ENCODE measurements around the gene LAMP5.

The LAMP5 gene, protein sequence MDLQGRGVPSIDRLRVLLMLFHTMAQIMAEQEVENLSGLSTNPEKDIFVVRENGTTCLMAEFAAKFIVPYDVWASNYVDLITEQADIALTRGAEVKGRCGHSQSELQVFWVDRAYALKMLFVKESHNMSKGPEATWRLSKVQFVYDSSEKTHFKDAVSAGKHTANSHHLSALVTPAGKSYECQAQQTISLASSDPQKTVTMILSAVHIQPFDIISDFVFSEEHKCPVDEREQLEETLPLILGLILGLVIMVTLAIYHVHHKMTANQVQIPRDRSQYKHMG

DNA sequence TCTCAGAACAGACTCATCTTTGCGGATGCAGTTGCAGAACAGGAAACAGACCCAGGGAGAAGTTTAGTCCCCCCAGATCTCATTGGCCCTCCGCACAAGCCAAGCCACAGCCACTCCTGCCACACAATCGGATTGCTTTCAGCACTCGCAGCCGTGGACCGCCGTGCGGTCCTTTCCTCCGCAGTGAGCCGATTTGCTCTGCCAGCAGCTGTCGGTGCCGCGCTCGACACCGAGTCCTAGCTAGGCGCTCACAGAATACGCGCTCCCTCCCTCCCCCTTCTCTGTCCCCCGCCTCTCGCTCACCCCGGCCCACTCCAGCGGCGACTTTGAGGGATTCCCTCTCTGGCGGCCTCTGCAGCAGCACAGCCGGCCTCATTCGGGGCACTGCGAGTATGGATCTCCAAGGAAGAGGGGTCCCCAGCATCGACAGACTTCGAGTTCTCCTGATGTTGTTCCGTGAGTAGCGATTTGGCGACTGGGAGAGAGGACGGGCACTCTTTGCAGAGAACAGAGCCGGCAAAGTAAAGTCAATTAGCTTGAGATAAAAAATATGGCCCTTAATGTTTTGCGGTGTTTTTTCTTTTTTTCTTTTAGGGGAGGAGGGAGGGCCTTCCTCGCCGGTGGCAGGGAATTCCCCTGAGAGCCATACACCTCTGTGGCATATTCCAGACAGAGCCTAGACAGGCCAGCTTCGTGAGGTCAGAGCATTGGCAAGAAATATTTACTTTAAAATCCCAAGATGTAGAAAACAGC lies at the start of gene LAMP5:
Gene LAMP5, plus strand, starts transcription at position 130 of the 753 bp plus-strand sequence. Its CDS starts 263 bp downstream, at position 393.
- no peak for DNase-seq (ENCODE audit: low read depth)

DNA sequence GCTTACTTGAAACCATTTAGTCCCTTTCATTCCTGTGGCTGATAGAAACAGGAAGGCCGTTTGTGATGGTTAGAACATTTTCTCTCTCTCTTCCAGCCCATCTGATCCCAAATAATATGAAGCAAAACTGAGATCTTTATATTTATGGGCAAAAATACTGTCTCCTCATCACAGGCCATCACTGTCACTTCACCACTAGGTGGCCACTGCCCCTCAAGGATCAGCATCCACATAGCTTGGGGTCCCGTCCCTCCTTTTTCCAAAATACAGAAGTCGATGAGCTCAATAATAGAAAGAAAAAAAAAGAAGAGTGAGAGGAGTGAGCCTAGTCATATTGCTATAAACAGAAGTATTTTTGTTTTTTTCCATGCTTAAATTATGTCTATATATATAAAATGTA lies 46.4 kb upstream of the LAMP5 start:
- DNase-seq (ENCODE audit: low read depth): no peak

DNA sequence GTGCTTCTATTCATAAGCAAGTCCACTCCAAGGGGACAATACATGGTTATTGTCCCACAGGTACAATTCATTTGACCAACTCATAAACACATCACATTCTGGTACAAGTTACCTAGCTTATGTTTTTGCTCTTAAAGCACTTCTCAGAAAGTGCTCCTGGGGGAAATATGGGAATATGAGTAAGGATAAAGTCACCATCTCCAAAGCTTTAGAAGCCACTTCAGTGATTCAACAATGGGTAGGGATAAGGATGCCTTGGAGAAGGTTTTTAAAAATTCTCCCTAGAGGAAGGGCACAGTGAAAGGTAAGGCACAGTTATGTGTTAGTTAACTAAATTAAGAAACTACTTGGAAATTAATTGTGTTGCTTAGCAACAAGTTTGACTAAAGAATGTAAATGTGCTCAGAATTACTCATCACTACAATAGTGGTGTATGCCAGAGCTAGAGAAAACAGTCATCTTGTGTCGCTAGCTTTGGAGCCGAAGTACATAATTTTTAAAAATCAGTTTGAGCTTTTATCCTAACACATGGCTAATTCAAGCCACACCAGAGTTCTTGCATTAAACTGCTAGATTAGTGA lies 39.5 kb upstream of the LAMP5 start:
- DNase-seq (ENCODE audit: low read depth): peak; percentile 50

DNA sequence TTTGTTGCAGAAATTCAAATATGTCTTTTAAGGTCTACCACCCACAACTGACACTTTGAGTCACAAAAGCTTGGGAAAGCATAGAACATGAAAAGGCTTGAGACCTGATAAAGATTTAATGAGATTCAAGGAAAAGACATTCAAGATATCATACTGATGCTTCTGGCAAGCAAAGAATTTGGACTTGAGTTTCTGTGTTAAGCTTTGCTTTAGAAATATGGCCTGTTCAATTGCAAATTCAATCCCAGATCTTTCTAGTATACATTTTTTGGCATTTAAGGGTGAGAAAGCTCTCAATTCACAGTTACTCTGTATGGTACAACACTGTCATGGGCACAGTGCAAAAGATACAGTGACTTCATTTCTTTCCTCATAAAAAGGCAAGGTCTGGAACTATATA lies 38.9 kb upstream of the LAMP5 start:
- DNase-seq (ENCODE audit: low read depth): no peak

DNA sequence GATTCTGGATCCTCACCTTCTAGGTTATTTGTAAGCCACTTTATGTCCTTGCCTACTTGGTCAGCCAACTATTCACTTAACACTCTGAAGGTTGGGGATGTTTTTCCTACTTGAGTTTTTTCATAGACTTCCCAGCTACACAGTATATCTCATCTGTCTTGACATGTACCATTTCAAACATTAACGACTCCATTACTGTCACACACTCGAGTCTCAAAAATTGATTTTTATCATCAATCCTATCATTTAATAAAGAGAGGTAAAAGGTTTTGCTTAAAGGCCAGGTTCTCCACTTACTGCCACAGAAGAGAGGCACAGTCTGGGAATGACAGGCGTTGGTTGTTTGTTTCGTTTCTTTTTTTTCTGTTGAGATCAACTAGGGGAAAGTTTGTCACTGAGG lies 38.2 kb upstream of the LAMP5 start:
- DNase-seq (ENCODE audit: low read depth): no peak

DNA sequence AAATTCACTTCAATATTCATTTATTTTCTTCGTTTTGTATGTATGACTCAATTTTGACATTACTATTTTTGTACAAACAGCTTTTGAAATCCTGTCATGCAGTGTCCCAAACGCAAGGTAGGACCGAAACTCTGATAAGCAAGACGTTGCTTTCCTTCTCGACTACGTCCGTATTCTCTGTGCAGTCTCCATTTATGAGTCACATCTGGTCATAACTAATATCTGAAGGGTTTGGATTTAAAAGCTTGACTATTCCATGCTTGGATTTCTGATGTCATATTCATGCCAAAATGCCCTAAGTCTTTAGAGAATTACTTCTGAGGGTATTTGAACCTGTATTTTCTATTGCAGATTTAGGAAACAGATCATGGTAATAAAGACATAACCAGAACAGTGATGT lies 37.8 kb upstream of the LAMP5 start:
- no peak for DNase-seq (ENCODE audit: low read depth)

DNA sequence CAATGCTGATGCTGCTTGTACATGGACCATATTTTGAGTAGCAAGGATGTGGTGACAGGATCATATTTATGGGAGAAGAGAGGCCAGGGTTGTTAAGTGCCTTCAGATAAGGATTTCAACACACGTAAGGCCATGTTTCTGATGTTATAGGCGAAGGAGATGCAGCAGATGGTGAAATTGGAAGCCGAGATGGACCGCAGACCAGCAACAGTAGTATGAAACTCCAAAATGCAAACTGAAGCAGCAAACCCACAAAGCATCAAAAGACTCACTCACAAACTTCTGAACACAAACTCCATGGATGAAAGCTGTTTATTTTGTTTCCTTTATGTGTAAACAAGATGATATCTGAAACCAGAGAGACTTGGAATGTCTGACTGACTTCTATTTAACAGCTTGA lies 35.6 kb upstream of the LAMP5 start:
- DNase-seq (ENCODE audit: low read depth): no peak

DNA sequence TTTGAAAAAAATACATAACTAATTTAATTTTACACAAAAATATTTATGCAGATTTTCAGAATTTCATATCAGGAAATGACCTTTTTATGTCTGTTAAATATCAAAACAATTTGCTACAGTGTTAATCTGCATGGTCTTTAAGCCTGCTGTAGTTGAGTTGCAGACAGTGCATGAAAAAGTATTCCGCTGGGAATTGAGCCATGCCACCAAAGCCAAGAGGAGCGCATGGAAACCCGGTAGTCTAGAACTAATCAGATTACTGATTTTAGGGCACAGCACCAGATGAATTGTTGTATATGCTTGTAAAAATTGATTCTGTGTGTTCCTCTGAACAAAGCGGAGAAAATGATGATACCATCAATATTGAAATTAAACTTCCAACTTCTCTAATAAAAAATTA lies 34.3 kb upstream of the LAMP5 start:
- DNase-seq (ENCODE audit: low read depth): no peak

DNA sequence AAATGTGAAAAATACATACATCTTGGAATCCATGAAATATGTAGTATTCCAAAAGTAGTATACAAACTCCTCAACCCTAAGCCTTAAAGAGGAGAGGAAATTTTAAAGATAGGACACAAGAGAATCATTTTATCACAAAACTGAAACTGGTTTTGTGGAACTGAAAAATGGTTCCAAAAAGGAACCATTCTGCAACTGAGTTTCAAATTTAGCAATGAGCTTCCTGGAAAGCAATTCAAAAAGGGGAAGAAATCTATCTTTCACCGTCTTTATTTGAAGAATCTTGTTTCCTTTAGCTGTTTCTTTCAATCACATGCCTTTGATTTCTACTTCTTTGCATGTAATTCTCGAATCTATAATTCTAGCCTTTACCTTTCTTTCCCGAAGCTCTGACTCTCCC lies 32.2 kb upstream of the LAMP5 start:
- no peak for DNase-seq (ENCODE audit: low read depth)

DNA sequence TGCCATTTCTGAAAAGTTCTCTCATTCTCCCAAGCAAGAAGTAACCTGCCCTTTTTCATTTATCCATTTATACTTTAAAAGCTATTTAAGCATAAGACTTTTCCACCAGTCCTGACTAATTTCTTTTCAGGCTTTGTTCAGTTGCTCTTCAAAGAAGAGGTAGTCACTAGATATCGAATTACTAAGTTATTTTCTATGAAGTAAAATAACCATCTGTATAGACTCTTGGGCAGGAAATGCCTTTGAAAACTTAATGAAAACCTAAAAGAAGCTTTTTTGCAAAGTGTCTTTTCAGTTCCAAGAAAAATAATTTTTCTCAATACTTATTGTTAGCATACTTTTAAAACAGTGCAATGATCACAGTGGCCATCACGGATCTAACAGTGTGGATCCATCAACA lies 31.3 kb upstream of the LAMP5 start:
- DNase-seq (ENCODE audit: low read depth): no peak

DNA sequence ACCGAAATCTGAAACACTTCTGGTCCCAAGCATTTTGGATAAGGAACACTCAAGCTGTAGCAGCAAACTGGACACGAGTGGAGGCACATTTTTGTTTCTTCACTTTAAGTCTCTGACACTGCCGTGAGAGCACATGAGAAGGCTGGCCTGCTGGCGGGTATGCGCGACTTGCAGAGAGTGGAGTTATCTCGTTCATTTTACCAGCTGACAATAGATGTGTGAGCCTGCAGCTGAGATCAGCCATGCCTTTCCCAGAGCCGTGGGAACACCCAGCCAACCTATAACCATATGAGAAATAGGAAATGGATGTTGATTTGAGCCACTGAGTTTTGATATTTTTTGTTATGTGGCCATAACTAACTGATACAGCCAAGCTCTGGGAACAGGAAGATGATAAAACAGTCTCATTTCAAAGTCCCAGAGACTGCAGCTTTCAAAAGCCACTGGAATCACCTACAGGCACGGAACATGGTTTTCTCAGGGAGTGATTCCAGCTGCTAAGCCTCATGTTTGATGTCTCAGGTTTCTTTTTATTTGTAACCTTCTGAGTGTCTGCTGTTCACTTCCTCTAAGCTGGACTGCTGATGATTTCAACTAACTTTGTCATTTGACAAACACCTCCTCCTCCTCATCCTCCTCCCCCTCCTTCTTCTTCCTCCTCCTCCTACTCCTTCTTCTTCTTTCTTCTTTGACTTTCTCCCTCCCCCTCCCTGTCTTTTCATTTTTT lies 28.6 kb upstream of the LAMP5 start:
- DNase-seq (ENCODE audit: low read depth): no peak

DNA sequence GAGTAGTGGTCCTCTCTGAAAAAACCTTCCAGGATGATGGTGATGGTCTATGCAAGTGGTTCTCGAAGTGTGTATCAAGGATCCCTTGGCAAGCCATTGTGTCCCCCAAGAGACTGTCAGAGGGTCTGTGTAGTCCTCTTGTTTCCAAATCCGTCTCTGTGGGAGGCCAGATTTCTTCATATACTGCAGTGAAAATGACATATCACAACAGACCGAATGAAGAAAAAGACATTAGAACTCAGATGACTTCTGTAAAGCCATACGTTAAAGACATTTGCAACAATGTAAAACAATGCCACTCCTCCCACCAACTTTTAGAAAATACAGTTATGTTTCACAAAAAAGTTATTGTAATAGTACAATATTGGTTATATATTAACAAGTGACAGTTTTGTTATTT lies 27.2 kb upstream of the LAMP5 start:
- DNase-seq (ENCODE audit: low read depth): no peak

DNA sequence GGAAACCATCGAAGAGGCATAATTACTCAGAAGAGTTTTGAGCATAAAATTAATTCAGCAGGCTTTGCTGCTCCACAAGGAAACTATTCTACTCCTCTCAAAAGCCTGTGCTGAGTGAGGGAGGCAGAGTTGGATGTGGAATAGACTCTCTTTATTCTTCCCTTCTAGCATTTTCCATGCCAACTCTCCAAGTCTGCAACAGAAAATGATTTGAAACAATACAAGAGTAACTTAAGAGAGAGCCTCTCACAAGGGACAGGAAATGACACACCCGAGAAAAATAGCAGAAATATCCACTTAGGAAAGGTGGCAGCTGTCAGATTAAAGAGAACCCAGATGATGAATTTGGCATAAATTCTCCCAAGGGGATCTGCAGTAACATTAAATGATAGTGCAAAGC lies 26.3 kb upstream of the LAMP5 start:
- no peak for DNase-seq (ENCODE audit: low read depth)

DNA sequence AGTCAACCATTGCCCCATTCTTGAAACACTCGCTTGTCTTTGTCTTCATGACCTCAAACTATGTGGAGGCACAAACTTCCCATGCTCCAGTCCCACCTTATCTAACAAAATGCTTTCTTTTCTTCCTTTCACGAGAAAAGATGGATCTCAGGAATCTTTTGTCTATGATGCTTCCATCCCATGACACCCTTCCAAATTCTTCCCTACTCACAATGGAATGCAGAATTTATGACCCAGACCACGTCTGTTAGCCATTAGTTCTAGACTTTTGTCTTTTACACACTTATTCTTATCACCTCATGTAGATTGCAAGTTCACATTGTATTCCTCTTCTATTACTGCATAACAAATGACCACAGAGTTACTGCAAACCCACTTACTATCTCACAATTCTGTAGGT lies 24.2 kb upstream of the LAMP5 start:
- no peak for DNase-seq (ENCODE audit: low read depth)

DNA sequence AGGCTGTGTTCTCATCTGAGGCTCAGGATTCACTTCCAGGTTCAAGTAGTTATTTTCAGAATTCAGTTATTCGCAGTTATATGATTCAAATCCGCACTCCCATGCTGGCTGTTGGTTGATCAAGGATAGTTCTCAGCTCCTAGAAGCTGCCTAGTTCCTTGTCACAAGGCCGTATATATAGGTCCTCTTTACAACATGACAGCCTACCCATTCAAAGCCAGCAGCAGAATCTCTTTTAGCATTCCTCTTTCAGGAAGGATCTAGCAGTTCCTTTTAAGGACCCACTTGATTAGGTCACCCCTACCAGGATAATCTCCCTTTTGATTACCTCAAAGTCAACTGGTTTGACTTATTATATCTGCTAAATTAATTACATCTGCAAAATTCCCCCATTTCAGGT lies 23.8 kb upstream of the LAMP5 start:
- no peak for DNase-seq (ENCODE audit: low read depth)

DNA sequence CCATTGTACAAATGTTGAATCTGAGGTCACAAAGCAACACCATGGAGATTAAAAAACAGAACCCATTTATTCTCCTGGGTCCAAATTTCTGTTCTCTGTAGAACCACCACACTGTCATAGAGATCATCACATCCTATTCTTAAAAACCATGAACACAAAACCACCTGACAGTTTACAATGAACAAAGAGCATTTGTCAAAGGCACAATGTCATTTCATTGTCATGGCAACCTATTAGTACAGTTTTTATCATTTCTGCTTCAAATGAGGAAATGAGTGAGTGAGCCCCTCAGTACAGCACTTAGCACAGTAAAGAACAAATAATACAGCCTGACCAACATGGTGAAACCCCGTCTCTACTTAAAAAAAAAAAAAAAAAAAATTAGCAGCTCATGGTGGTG lies 23.1 kb upstream of the LAMP5 start:
- DNase-seq (ENCODE audit: low read depth): no peak

DNA sequence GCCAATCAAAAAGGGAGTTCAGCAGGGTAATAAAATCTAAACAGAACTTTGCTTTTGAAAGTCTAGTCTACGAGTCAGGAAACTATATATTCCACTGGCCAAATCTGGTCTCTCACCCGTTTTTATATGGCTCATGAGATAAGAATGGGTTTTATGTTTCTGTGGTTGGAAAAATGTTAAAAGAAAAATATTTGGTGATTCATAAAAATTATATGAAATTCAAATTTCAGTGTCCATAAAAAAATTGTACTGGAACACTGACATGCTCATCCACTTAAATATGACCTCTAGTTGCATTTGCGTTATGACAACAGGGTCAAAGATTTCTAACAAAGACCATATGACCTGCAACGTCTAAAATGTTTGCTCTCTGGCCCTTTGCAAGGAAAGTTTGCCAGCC lies 22.3 kb upstream of the LAMP5 start:
- peak; percentile 66 for DNase-seq (ENCODE audit: low read depth)

DNA sequence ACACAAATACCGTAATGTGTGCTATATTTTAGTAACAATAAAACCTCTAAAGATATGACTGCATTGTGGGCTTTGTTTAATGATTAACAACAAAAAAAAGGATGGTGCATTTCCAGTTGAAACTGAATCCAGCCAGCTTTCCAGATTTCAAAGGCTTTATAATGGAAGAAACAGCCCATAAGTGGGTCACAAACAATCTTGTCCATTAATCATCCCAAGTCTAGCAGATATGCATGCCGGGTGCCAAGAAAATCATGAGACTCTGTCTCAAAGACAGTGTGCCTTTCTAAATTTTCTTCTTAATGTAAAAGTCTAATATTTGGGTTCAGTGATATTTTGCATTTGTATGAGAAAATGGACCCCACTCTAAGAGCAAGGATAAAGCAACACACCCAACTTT lies 20.6 kb upstream of the LAMP5 start:
- peak; percentile 21 for DNase-seq (ENCODE audit: low read depth)

DNA sequence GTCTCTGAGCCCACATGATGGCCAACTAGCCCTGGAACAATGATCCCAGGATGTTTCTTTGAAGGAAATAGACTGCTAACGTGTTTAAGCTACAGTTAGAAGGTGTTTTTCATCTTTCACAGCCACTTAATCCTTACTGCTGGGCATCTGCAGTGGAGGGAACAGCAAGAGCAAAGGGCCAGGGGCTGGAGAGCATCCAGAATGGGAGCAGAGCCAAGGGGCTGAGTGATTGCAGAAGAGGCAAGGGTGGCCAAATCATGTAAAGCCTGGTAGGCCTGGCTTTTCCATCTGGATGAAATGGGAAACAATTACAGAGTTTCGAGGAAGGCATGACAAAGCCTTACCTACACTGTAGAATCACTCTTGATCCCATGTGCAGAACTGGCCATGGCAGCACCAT lies 18.7 kb upstream of the LAMP5 start:
- no peak for DNase-seq (ENCODE audit: low read depth)

DNA sequence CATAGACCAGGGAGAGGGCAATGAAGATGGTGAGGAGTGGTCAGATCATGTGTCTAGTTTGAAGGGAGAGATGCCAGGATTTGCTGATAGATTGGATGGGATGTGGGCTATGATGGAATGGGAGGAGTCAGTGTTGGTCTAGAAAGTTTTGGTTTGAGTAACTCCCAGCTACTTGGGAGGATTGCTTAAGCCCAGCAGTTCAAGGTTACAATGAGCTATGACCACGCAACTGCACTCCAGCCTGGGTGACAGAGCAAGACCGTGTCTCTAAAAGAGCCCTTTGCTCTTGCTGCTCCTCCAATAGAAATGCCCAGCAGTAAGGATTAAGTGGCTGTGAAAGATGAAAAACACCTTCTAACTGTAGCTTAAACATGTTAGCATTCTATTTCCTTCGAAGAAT lies 18.2 kb upstream of the LAMP5 start:
- no peak for DNase-seq (ENCODE audit: low read depth)

DNA sequence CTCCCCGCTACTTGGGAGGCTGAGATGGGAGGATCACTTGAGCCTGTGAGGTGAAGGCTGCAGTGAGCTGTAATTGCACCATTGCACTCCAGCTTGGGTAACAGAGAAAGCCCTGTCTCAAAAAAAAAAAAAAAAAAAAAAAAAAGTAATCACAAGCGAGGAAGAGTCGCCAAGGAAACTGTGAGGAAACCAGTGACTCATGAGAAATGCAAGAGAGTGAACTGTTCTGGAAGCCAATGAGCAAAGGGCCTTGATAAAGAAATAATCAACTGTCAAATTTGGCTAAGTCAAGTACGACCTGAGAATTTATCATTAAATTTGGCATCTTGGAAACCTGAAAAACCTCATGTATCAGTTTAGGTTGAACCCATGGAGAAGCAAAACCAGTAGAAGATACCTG lies 16.1 kb upstream of the LAMP5 start:
- DNase-seq (ENCODE audit: low read depth): peak; percentile 38

DNA sequence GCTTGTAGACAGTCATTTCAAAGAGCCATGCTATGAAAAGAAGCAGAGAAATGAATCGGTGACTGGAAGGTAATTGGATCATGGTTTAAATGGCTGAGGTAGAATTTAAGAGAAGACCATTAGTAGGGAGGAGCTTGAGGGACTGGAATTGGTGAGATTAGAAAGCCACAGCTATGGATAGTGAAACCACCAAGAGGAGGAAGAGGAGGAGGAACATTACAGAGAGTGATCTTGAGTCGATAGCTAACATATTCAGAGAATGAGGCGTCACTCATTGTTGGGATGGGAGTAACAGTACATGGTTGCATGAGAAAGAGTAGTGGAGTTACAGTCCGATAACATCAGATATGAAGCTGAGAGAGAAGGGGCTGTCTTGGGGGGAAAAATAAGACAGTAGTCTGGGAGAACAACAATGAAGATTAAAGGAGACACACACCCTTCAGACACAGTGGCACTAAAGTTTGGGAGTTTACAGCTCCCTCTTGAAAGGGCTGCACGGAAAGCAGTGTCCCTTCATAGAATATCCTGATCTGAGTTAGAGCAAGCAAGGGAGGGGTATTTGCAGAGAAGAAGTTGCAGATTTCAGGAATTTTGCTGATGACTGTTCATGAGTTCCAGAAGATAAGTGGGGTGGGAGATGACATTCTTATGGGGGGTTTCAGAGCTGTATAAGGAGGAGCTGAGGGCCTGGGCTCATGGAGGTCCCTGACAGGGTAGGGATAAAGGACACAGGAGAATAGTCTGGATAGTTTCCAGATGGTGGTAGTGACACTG lies 15.1 kb upstream of the LAMP5 start:
- no peak for DNase-seq (ENCODE audit: low read depth)

Data from stromal cell of bone marrow (primary cell).